Fibroblast of lung (primary cell): Measurements from ENCODE around the gene APOL2.

ENCODE experiments used
- CTCF ChIP-seq, 2 donors: IDR thresholded peaks in 1 of 2; conservative IDR thresholded peaks in 1 of 2; 1 replicate in 1 of 2; 2 replicates in 1 of 2; pipeline ENCODE4 v1.5.1; 2011 to 2012; ENCODE audit warnings: low read length in 2 of 2, control low read depth in 1 of 2, inconsistent platforms in 1 of 2, low read depth in 1 of 2, mild to moderate bottlenecking in 1 of 2
- EZH2 ChIP-seq: IDR thresholded peaks from 2 replicates; pipeline ENCODE4 v1.5.1; 2012; ENCODE audit warnings: low read length, control low read depth, mild to moderate bottlenecking; ENCODE audit errors: missing control alignments

- TF ChIP-seq CTCF (conservative IDR thresholded peaks at IDR 0.05 in 1 of 2, IDR thresholded peaks at IDR 0.05 in 1 of 2; ENCODE audit: low read depth in 1 of 2, low read length in 2 of 2) (no peak), EZH2 (no peak)
Measured at GRCh38 chr22:36234919-36235318, 4.4 kb downstream of the APOL2 start.
